K562 (cell line): ENCODE measurements around the gene SPEM3. TPM values are rescaled to one million over a fixed set of nuclear protein-coding genes. Genes with fewer than 3 reads are reported as not detected.

Experiments
- AFF4 ChIP-seq: sonication (generic); formaldehyde crosslinking; IDR thresholded peaks from 2 replicates; pipeline ENCODE4 v1.8.0; 2023; ENCODE audit warnings: mild to moderate bottlenecking, missing genetic modification reagents
- C11orf30 ChIP-seq: fragments of 450-650 bp; IDR thresholded peaks from 2 replicates; pipeline ENCODE4 v1.6.1; 2016; ENCODE audit warnings: low read depth, mild to moderate bottlenecking
- CEBPZ ChIP-seq: fragments of 150-350 bp; IDR thresholded peaks from 2 replicates; pipeline ENCODE4 v1.6.1; 2014; ENCODE audit warnings: low read depth, mild to moderate bottlenecking, low read length, borderline replicate concordance
- HNRNPUL1 ChIP-seq: fragments of 200-400 bp; formaldehyde crosslinking; IDR thresholded peaks from 2 replicates; pipeline ENCODE4 v1.6.1; 2017; ENCODE audit warnings: low read length
- NR2F6 ChIP-seq: fragments of 450-650 bp; formaldehyde crosslinking; IDR thresholded peaks from 2 replicates; pipeline ENCODE4 v1.4.0; 2020; ENCODE audit warnings: mild to moderate bottlenecking
- POLR3A ChIP-seq: IDR thresholded peaks from 2 replicates; pipeline ENCODE4 v1.6.1; 2011; ENCODE audit warnings: borderline replicate concordance, mild to moderate bottlenecking, moderate library complexity; ENCODE audit not compliant: insufficient read length, insufficient read depth; ENCODE audit errors: extremely low read depth
- RB1 ChIP-seq: fragments of 450-650 bp; IDR thresholded peaks from 2 replicates; pipeline ENCODE4 v1.6.1; 2017; ENCODE audit warnings: low read depth, mild to moderate bottlenecking
- TAF1 ChIP-seq: IDR thresholded peaks from 2 replicates; pipeline ENCODE4 v1.6.1; 2011; ENCODE audit warnings: mild to moderate bottlenecking, low read length, moderate library complexity; ENCODE audit not compliant: insufficient read depth, control insufficient read depth, severe bottlenecking; ENCODE audit errors: extremely low read depth
- ZBTB2 ChIP-seq: fragments of 450-650 bp; IDR thresholded peaks from 2 replicates; pipeline ENCODE4 v1.6.1; 2016; ENCODE audit warnings: antibody characterized with exemption
- ZBTB49 ChIP-seq: sonication (generic); formaldehyde crosslinking; IDR thresholded peaks from 2 replicates; pipeline ENCODE4 v1.8.0; 2022; ENCODE audit warnings: missing genetic modification reagents, mild to moderate bottlenecking, borderline replicate concordance
- ZNF197 ChIP-seq: fragments of 200-800 bp; sonication (Bioruptor generic); IDR thresholded peaks from 2 replicates; pipeline ENCODE4 v1.6.1; 2016; ENCODE audit warnings: low read depth, missing genetic modification characterization, missing compliant biosample characterization
- polyA plus RNA-seq, 8 experiments: library from polyadenylated mRNA; depleted of rRNA in 4 of 8; stranded (reverse) in 5 of 8; unstranded in 3 of 8; fragments of >200 nt; fragmentation: Nextera tagmentation in 2 of 8; fragmentation: Illumina TruSeq in 1 of 8; extraction: Ambion mirVana in 2 of 8; extraction: Trizol in 1 of 8; gene quantifications; 2 replicates each; pipeline versions ENCODE4 v1.2.1 to v1.2.3, GENCODE V29; 2011 to 2014; ENCODE audit warnings: inconsistent platforms in 1 of 8, missing spikeins in 1 of 8
- total RNA-seq, 7 experiments: library from RNA; depleted of rRNA in 6 of 7; stranded (reverse); fragments of >200 nt in 6 of 7; fragmentation: Illumina TruSeq in 2 of 7; extraction: Trizol in 2 of 7; gene quantifications; 2 replicates each; pipeline versions ENCODE4 v1.2.1 to v1.2.3, GENCODE V29; 2011 to 2021; ENCODE audit warnings: low replicate concordance in 1 of 7

SPEM3 gene
- total and polyA plus RNA-seq, 9 of the 15 experiments (the other 6 are each of a cell fraction or from before 2014, with no cell fraction given) = not detected

GRCh38 chr17:7403977-7404736 lies 24.5 kb upstream of the SPEM3 start, which contains the start of gene TMEM256 (continued):
- TF ChIP-seq ZBTB2 (no peak), ZBTB49 (no peak), HNRNPUL1 (no peak), C11orf30 (peak; percentile 85), ZNF197 (CRISPR knock-in tag) (no peak), TAF1 (peak; percentile 70), RB1 (0 out of 2 replicates have a peak, but pooled peaks have one; percentile 40), POLR3A (no peak), CEBPZ (no peak), AFF4 (CRISPR knock-in tag) (peak; percentile 36; the same call in 1 of the 2 replicates), NR2F6 (CRISPR knock-in tag) (no peak)
- TF ChIP-seq, all 486 proteins: peak for 70
